Measurements from ENCODE around the gene DRD3. TPM values are rescaled to one million over a fixed set of nuclear protein-coding genes. Genes with fewer than 3 reads are reported as not detected.

The DRD3 gene
- polyA plus RNA-seq, 3 donors = not detected

GRCh38 chr3:114111060-114111770 is 67.6 kb downstream of the DRD3 start:
- DNase-seq = peak; percentile 57 to 84 (median 61)
- H3K9ac ChIP-seq (ENCODE audit: insufficient read depth, low read length, poor library complexity, severe bottlenecking) = peak overlapping the region; percentile 46
- no CpG with 5 or more reads among the region's 3 CpGs for WGBS (ENCODE audit: insufficient coverage)

DNA sequence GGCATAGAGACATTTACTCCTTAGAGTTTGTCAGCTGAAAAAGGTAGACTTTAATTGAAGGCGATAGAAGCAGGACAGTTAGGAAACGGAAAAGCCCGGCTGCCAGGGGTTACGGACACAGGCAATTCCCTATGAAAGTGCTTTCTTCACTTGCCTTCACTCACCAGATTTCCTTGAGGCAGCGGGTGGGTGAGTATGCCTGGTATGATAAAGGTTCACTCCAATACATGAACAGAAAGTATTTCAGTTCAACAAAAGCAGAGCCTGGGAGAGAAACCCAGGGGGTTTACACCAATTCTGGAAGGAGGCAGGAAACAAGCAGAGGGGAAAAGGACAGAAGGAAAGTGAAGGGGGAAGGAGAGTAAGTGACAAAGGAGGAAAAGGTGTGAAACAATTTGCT is 68.4 kb downstream of the DRD3 start:
- Mint-ChIP-seq H3K27me3 (ENCODE audit: low read depth in 3 of 3) (peaks cover 0 to 1% (median 0%) of the 10 kb centered on the region in 3 donors), H3K36me3 (no peaks in the 10 kb centered on the region), H3K9me3 (peaks cover 0 to 6% (median 0%) of the 10 kb centered on the region in 7 donors), H3K27ac (peak overlapping the region; percentile 91 to 98 (median 97)), H3K4me1 (peaks cover 49% of the 10 kb centered on the region), H3K4me3 (peak overlapping the region; percentile 52 to 80)
- TF ChIP-seq, protein P1, sequence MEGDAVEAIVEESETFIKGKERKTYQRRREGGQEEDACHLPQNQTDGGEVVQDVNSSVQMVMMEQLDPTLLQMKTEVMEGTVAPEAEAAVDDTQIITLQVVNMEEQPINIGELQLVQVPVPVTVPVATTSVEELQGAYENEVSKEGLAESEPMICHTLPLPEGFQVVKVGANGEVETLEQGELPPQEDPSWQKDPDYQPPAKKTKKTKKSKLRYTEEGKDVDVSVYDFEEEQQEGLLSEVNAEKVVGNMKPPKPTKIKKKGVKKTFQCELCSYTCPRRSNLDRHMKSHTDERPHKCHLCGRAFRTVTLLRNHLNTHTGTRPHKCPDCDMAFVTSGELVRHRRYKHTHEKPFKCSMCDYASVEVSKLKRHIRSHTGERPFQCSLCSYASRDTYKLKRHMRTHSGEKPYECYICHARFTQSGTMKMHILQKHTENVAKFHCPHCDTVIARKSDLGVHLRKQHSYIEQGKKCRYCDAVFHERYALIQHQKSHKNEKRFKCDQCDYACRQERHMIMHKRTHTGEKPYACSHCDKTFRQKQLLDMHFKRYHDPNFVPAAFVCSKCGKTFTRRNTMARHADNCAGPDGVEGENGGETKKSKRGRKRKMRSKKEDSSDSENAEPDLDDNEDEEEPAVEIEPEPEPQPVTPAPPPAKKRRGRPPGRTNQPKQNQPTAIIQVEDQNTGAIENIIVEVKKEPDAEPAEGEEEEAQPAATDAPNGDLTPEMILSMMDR (IDR thresholded peaks at IDR 0.05) = no peak
- no peak for DNase-seq
- Histone ChIP-seq H4K20me1 (ENCODE audit: insufficient read depth, low read length) (no peaks in the 10 kb centered on the region), H3K9me3 (replicated peaks in 1 of 2; ENCODE audit: control insufficient read depth in 1 of 2, insufficient read depth in 1 of 2, low read length in 2 of 2) (no peaks in the 10 kb centered on the region), H3K27me3 (ENCODE audit: control insufficient read depth in 2 of 2, insufficient read depth in 2 of 2, low read length in 2 of 2) (no peaks in the 10 kb centered on the region), H2AFZ (ENCODE audit: insufficient read depth, low read depth, low read length, poor library complexity, severe bottlenecking) (peak overlapping the region; percentile 64), H3K4me1 (ENCODE audit: control insufficient read depth in 1 of 2, insufficient read depth in 2 of 2, low read length in 2 of 2) (peaks cover 45 to 55% of the 10 kb centered on the region in 2 donors), H3K79me2 (ENCODE audit: insufficient read depth, low read length) (no peaks in the 10 kb centered on the region), H3K9ac (ENCODE audit: insufficient read depth, low read length, poor library complexity, severe bottlenecking) (peak overlapping the region; percentile 46), H3K36me3 (replicated peaks in 1 of 2; ENCODE audit: control insufficient read depth in 1 of 2, insufficient read depth in 2 of 2, low read length in 2 of 2) (no peaks in the 10 kb centered on the region), H3K27ac (ENCODE audit: low read depth in 1 of 2, low read length in 2 of 2) (peak overlapping the region; percentile 61 to 90), H3K4me2 (replicated peaks; ENCODE audit: extremely low read depth, low read length, poor library complexity, severe bottlenecking) (peak overlapping the region; percentile 74), H3K4me3 (replicated peaks in 1 of 3; ENCODE audit: low read depth in 2 of 3, low read length in 3 of 3) (peak overlapping the region in 1 of 3 experiments; percentile 67)
- intact Hi-C loops (cut with micrococcal nuclease) = no loop called here
- WGBS (ENCODE audit: insufficient coverage) = no CpG with 5 or more reads among the region's 5 CpGs

More at GRCh38 chr3:114111060-114111770, 67.6 kb downstream of the DRD3 start:
- TF ChIP-seq, protein P1 (IDR thresholded peaks at IDR 0.05) = no peak
- peaks cover 0 to 6% (median 0%) of the 10 kb centered on the region in 7 donors for H3K9me3 Mint-ChIP-seq
- Histone ChIP-seq H4K20me1 (ENCODE audit: insufficient read depth, low read length) (no peaks in the 10 kb centered on the region), H3K4me3 (replicated peaks in 1 of 3; ENCODE audit: low read depth in 2 of 3, low read length in 3 of 3) (peak overlapping the region; percentile 9 to 67 (median 49)), H3K4me1 (ENCODE audit: control insufficient read depth in 1 of 2, insufficient read depth in 2 of 2, low read length in 2 of 2) (peaks cover 40 to 47% of the 10 kb centered on the region in 2 donors), H3K9me3 (replicated peaks in 1 of 2; ENCODE audit: control insufficient read depth in 1 of 2, insufficient read depth in 1 of 2, low read length in 2 of 2) (no peaks in the 10 kb centered on the region), H2AFZ (ENCODE audit: insufficient read depth, low read depth, low read length, poor library complexity, severe bottlenecking) (peak overlapping the region; percentile 64), H3K27ac (ENCODE audit: low read depth in 1 of 2, low read length in 2 of 2) (peak overlapping the region; percentile 82 to 90), H3K4me2 (replicated peaks; ENCODE audit: extremely low read depth, low read length, poor library complexity, severe bottlenecking) (peak overlapping the region; percentile 74), H3K36me3 (replicated peaks in 1 of 2; ENCODE audit: control insufficient read depth in 1 of 2, insufficient read depth in 2 of 2, low read length in 2 of 2) (no peaks in the 10 kb centered on the region), H3K27me3 (ENCODE audit: control insufficient read depth in 2 of 2, insufficient read depth in 2 of 2, low read length in 2 of 2) (no peaks in the 10 kb centered on the region), H3K79me2 (ENCODE audit: insufficient read depth, low read length) (no peaks in the 10 kb centered on the region)
- peaks cover 42% of the 10 kb centered on the region for H3K4me1 Mint-ChIP-seq
- intact Hi-C loops (cut with micrococcal nuclease) = no loop called here
- H3K27me3 Mint-ChIP-seq (ENCODE audit: low read depth in 3 of 3) = peaks cover 0 to 1% (median 0%) of the 10 kb centered on the region in 3 donors
- H3K27ac Mint-ChIP-seq = peak overlapping the region; percentile 91 to 98 (median 97)
- peak overlapping the region; percentile 69 to 85 for H3K4me3 Mint-ChIP-seq
- H3K36me3 Mint-ChIP-seq = no peaks in the 10 kb centered on the region
